ENCODE measurements around the gene DDX59.

DNA sequence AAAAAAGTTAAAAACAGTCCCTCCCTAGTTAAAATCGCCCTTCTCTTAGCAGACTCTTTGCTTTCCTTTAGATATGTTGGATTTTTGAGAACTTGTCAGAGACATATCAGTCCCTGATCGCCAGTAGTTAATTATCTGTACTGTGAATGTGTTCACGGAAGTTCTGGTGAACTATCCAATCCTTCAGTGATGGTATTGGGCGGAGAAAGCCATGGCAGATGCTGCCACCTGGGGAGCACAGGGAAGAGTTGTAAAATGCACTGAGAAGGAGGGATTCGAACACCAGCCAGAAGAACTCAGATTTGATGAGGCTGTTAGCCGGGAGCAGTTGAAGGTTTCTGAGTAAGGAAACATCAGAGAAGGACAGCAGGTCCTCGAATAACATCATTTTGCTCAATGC, 31.6 kb downstream of the DDX59 start:
- TF ChIP-seq, protein P1, sequence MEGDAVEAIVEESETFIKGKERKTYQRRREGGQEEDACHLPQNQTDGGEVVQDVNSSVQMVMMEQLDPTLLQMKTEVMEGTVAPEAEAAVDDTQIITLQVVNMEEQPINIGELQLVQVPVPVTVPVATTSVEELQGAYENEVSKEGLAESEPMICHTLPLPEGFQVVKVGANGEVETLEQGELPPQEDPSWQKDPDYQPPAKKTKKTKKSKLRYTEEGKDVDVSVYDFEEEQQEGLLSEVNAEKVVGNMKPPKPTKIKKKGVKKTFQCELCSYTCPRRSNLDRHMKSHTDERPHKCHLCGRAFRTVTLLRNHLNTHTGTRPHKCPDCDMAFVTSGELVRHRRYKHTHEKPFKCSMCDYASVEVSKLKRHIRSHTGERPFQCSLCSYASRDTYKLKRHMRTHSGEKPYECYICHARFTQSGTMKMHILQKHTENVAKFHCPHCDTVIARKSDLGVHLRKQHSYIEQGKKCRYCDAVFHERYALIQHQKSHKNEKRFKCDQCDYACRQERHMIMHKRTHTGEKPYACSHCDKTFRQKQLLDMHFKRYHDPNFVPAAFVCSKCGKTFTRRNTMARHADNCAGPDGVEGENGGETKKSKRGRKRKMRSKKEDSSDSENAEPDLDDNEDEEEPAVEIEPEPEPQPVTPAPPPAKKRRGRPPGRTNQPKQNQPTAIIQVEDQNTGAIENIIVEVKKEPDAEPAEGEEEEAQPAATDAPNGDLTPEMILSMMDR (IDR thresholded peaks at IDR 0.05), result no peak
- no peak for TF ChIP-seq POLR2A (IDR thresholded peaks at IDR 0.05)

All from prostate gland (tissue), 2 donors.